ENCODE results near the gene HOXC10. TPM values are rescaled to one million over a fixed set of nuclear protein-coding genes. Genes with fewer than 3 reads are reported as not detected.

Gene HOXC10
- total RNA-seq, 1 experiment from 2014 or later, result 154 TPM

DNA sequence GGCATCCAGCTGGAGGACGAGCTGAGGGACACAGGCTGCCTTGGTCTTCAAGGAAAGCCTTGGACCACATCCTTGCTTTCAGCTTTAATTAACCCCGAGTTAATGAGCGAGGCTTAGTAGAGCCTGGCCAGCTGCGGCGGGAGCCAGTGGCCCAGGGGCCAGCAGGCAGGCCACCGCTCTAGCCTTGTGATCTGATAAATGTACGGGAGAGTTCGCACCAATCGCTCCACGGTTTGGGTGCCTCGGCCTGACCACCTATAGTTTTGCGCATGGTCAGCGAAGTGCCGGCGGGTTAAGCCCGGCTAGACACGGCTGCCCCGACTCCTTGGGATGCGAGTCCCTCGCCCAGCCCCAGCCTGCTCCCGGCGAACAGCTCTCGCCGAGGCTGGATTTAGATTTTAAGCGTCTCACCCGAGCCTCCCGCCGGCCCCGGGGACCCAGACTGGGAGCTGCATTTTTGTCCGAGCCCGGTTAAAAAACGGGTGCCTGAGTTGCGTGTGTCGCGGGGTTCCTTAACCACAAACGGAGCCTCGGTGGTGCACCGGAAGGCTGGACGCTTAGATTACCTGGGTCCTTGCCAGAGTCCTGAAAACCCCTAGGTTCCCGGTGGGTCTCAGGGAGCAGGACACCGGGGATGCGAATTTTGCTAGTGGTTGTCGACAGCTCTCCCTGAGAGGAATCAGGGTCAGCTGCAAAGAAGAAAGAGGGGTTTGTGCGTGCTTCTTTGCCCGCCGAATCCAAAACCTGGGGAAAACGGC lies 33.2 kb upstream of the HOXC10 start:
- intact Hi-C loops (cut with micrococcal nuclease; ENCODE audit: unreplicated experiment), result no loop called here
- Histone ChIP-seq H3K9me3 (ENCODE audit: control insufficient read depth, insufficient read depth, low read depth, low read length) (no peaks in the 10 kb centered on the region), H3K4me1 (ENCODE audit: control insufficient read depth, insufficient read depth, low read length) (peaks cover 85% of the 10 kb centered on the region), H3K27ac (ENCODE audit: low read length) (peak overlapping the region; percentile 98), H3K27me3 (ENCODE audit: control insufficient read depth, insufficient read depth, low read length) (no peaks in the 10 kb centered on the region), H3K4me3 (ENCODE audit: low read depth in 2 of 2, low read length in 2 of 2) (no peak overlapping the region), H3K36me3 (ENCODE audit: control insufficient read depth, insufficient read depth, low read length) (no peaks in the 10 kb centered on the region)
- DNase-seq (ENCODE audit: low read depth, low spot score), result no peak
- BruUV-seq (replicated peaks), result no TSS peak
- ChIA-PET CTCF (no interaction called here), POLR2A (no interaction called here)
- in situ Hi-C loops (cut with HindIII; ENCODE audit: low pct_unique_long_range_greater_than_20kb, low sequenced_read_pairs), result no loop called here
- TF ChIP-seq SIN3A (IDR thresholded peaks at IDR 0.05; ENCODE audit: borderline replicate concordance, insufficient read depth, low read depth, low read length) (no peak), POLR2AphosphoS5 (IDR thresholded peaks at IDR 0.05; ENCODE audit: low read depth, low read length) (no peak)
- TF ChIP-seq, protein P1, sequence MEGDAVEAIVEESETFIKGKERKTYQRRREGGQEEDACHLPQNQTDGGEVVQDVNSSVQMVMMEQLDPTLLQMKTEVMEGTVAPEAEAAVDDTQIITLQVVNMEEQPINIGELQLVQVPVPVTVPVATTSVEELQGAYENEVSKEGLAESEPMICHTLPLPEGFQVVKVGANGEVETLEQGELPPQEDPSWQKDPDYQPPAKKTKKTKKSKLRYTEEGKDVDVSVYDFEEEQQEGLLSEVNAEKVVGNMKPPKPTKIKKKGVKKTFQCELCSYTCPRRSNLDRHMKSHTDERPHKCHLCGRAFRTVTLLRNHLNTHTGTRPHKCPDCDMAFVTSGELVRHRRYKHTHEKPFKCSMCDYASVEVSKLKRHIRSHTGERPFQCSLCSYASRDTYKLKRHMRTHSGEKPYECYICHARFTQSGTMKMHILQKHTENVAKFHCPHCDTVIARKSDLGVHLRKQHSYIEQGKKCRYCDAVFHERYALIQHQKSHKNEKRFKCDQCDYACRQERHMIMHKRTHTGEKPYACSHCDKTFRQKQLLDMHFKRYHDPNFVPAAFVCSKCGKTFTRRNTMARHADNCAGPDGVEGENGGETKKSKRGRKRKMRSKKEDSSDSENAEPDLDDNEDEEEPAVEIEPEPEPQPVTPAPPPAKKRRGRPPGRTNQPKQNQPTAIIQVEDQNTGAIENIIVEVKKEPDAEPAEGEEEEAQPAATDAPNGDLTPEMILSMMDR (IDR thresholded peaks at IDR 0.05), result no peak
- ATAC-seq, result no peak

DNA sequence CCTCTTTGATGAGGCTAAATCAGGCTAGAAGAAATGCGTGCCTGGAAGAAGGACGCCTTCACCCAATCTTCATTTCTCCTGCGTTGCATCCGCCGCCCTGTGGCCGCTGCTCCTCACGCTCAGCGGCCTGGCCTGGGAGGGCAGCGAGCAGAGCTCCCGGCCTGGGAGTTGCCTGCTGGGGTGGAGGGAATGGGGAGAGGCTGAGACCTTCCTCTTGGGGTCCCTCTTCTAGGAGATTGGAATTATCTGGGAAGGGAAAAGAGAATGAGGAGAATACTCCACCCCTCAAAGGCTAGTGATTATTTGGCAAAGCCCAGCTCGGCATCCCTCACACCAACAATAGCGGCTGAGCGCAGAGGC lies 32.6 kb upstream of the HOXC10 start:
- BruUV-seq (replicated peaks), result no TSS peak
- in situ Hi-C loops (cut with HindIII; ENCODE audit: low pct_unique_long_range_greater_than_20kb, low sequenced_read_pairs) (no loop called here), intact Hi-C loops (cut with micrococcal nuclease; ENCODE audit: unreplicated experiment) (no loop called here)
- TF ChIP-seq, protein P2, sequence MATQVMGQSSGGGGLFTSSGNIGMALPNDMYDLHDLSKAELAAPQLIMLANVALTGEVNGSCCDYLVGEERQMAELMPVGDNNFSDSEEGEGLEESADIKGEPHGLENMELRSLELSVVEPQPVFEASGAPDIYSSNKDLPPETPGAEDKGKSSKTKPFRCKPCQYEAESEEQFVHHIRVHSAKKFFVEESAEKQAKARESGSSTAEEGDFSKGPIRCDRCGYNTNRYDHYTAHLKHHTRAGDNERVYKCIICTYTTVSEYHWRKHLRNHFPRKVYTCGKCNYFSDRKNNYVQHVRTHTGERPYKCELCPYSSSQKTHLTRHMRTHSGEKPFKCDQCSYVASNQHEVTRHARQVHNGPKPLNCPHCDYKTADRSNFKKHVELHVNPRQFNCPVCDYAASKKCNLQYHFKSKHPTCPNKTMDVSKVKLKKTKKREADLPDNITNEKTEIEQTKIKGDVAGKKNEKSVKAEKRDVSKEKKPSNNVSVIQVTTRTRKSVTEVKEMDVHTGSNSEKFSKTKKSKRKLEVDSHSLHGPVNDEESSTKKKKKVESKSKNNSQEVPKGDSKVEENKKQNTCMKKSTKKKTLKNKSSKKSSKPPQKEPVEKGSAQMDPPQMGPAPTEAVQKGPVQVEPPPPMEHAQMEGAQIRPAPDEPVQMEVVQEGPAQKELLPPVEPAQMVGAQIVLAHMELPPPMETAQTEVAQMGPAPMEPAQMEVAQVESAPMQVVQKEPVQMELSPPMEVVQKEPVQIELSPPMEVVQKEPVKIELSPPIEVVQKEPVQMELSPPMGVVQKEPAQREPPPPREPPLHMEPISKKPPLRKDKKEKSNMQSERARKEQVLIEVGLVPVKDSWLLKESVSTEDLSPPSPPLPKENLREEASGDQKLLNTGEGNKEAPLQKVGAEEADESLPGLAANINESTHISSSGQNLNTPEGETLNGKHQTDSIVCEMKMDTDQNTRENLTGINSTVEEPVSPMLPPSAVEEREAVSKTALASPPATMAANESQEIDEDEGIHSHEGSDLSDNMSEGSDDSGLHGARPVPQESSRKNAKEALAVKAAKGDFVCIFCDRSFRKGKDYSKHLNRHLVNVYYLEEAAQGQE (IDR thresholded peaks at IDR 0.05; ENCODE audit: insufficient read depth in 1 of 2, low read depth in 2 of 2, low read length in 1 of 2), result no peak
- no peak for TF ChIP-seq SIN3A (IDR thresholded peaks at IDR 0.05; ENCODE audit: borderline replicate concordance, insufficient read depth, low read depth, low read length)
- TF ChIP-seq POLR2AphosphoS5 (IDR thresholded peaks at IDR 0.05; ENCODE audit: low read depth, low read length), result no peak
- no peak for TF ChIP-seq TCF7L2 (IDR thresholded peaks at IDR 0.05; ENCODE audit: low read depth, low read length)
- TF ChIP-seq, protein P1 (IDR thresholded peaks at IDR 0.05), result no peak
- ChIA-PET CTCF (no interaction called here), POLR2A (interaction anchor here (1.6 kb wide), 1 partner anchor 21 kb away, joined by 5 read pairs; the partner anchor contains the start of gene HOXC11)
- ATAC-seq, result no peak
- H3K4me3 ChIP-seq (ENCODE audit: low read depth in 2 of 2, low read length in 2 of 2), result peak overlapping the region in 1 of 2 experiments; percentile 26; a peak in 1 of 4 replicates
- H3K27ac ChIP-seq (ENCODE audit: low read length), result peak overlapping the region; percentile 98
- no peak for DNase-seq (ENCODE audit: low read depth, low spot score)
- H3K9me3 ChIP-seq (ENCODE audit: control insufficient read depth, insufficient read depth, low read depth, low read length), result no peaks in the 10 kb centered on the region
- H3K36me3 ChIP-seq (ENCODE audit: control insufficient read depth, insufficient read depth, low read length), result no peaks in the 10 kb centered on the region
- peaks cover 85% of the 10 kb centered on the region for H3K4me1 ChIP-seq (ENCODE audit: control insufficient read depth, insufficient read depth, low read length)
- no peaks in the 10 kb centered on the region for H3K27me3 ChIP-seq (ENCODE audit: control insufficient read depth, insufficient read depth, low read length)

Data from Panc1 (cell line).